GM12878 (cell line): ENCODE results near the gene B3GALT5. TPM values are rescaled to one million over a fixed set of nuclear protein-coding genes. Genes with fewer than 3 reads are reported as not detected.

Experiments used
- ATAC-seq: fragments of 200-7000 bp; cut with Tn5 transposase; 3 replicates; pipeline ENCODE4 v1.9.1; 2020; ENCODE audit warnings: mild to moderate bottlenecking, moderate library complexity
- BruUV-seq: library from RNA; stranded (reverse); fragments of 400-500 nt; replicated peaks from 2 replicates; lab custom pipeline; 2021; lab: Mats Ljungman, UMichigan
- CTCF ChIA-PET: fragments of 300-600 bp; sonication (Branson Sonifier 250); formaldehyde crosslinking; extraction: SDS; loops from one replicate; lab custom pipeline; 2021; ENCODE audit warnings: inconsistent platforms; lab: Yijun Ruan, JAX
- POLR2A ChIA-PET: fragments of 350-600 bp; formaldehyde crosslinking; extraction: SDS; loops from one replicate; lab custom pipeline; 2021; ENCODE audit warnings: inconsistent platforms; lab: Charles Lee
- RAD21 ChIA-PET: fragments of 300-600 bp; sonication (Branson Sonifier 250); formaldehyde crosslinking; loops from one replicate; lab custom pipeline; 2023; ENCODE audit warnings: antibody characterized with exemption; ENCODE audit not compliant: unreplicated experiment; lab: Charles Lee
- SMC1A ChIA-PET: fragments of 300-600 bp; sonication (Branson Sonifier 250); formaldehyde crosslinking; loops from one replicate; lab custom pipeline; 2023; ENCODE audit not compliant: unreplicated experiment, uncharacterized antibody; lab: Charles Lee
- DNase-seq: peaks from one replicate; pipeline ENCODE4 v3.0.0-alpha.2; 2011; ENCODE audit warnings: low read depth, low spot score
- FAIRE-seq: peaks from 3 replicates; lab custom pipeline; 2011; peaks lifted over from hg19 to GRCh38; lab: Jason Lieb, UNC
- H2AFZ ChIP-seq: 2 replicates; pipeline ENCODE4 v1.6.0; 2011; ENCODE audit warnings: low read depth, low read length, control low read depth; ENCODE audit not compliant: control insufficient read depth
- H3K27ac ChIP-seq: 2 replicates; pipeline ENCODE4 v1.5.1; 2011; ENCODE audit warnings: control low read depth; ENCODE audit not compliant: control insufficient read depth, insufficient read depth
- H3K27me3 ChIP-seq, 2 experiments: replicated peaks in 1 of 2; 2 replicates each; pipeline versions ENCODE4 v1.6.0 to v1.6.1; 2011; ENCODE audit warnings: low read length in 1 of 2; ENCODE audit not compliant: control insufficient read depth in 2 of 2, insufficient read depth in 2 of 2
- H3K36me3 ChIP-seq, 2 experiments: 2 replicates each; pipeline ENCODE4 v1.5.1; 2011; ENCODE audit warnings: low read length in 1 of 2; ENCODE audit not compliant: control insufficient read depth in 2 of 2, insufficient read depth in 2 of 2
- H3K4me1 ChIP-seq: 2 replicates; pipeline ENCODE4 v1.6.1; 2011; ENCODE audit warnings: mild to moderate bottlenecking, low read length, moderate library complexity, mixed read lengths; ENCODE audit not compliant: control insufficient read depth, insufficient read depth
- H3K4me2 ChIP-seq: 2 replicates; pipeline ENCODE4 v1.6.0; 2011; ENCODE audit warnings: control low read depth; ENCODE audit not compliant: control insufficient read depth, insufficient read depth
- H3K4me3 ChIP-seq: fragments of 200-600 bp; sonication (generic); 2 replicates; pipeline ENCODE4 v1.5.1; 2016
- H3K79me2 ChIP-seq: 2 replicates; pipeline ENCODE4 v1.6.0; 2011; ENCODE audit warnings: low read length; ENCODE audit not compliant: control insufficient read depth, insufficient read depth
- H3K9ac ChIP-seq: 2 replicates; pipeline ENCODE4 v1.8.0; 2011; ENCODE audit warnings: low read length, control low read depth, mixed read lengths; ENCODE audit not compliant: control insufficient read depth, insufficient read depth
- H3K9me3 ChIP-seq: replicated peaks from 3 replicates; pipeline ENCODE4 v1.5.1; 2011; ENCODE audit warnings: mild to moderate bottlenecking, low read length; ENCODE audit not compliant: control insufficient read depth, insufficient read depth
- H4K20me1 ChIP-seq: 2 replicates; pipeline ENCODE4 v1.6.0; 2011; ENCODE audit not compliant: control insufficient read depth, insufficient read depth
- ATF3 ChIP-seq: IDR thresholded peaks from 2 replicates; pipeline ENCODE4 v1.6.1; 2011; ENCODE audit warnings: low read depth, mild to moderate bottlenecking, low read length, moderate library complexity, borderline replicate concordance; ENCODE audit errors: extremely low read depth
- EZH2 ChIP-seq: IDR thresholded peaks from 2 replicates; pipeline ENCODE4 v1.6.1; 2012; ENCODE audit warnings: low read depth, mild to moderate bottlenecking, control low read depth, inconsistent platforms, low read length, borderline replicate concordance; ENCODE audit not compliant: control insufficient read depth
- GATAD2B ChIP-seq: fragments of 450-650 bp; conservative IDR thresholded peaks from 2 replicates; pipeline ENCODE4 v1.6.1; 2017; ENCODE audit warnings: low read depth, mild to moderate bottlenecking, moderate library complexity
- HDGF ChIP-seq: fragments of 450-650 bp; IDR thresholded peaks from 2 replicates; pipeline ENCODE4 v1.6.1; 2016; ENCODE audit warnings: antibody characterized with exemption
- MTA2 ChIP-seq: fragments of 450-650 bp; IDR thresholded peaks from 2 replicates; pipeline ENCODE4 v1.6.1; 2016; ENCODE audit warnings: low read depth, mild to moderate bottlenecking, moderate library complexity
- POLR2A ChIP-seq: IDR thresholded peaks from 2 replicates; pipeline ENCODE4 v1.6.1; 2011; ENCODE audit warnings: low read depth, mild to moderate bottlenecking, low read length
- SMAD1 ChIP-seq: fragments of 450-650 bp; IDR thresholded peaks from 2 replicates; pipeline ENCODE4 v1.6.1; 2018; ENCODE audit warnings: mild to moderate bottlenecking, low read depth; ENCODE audit not compliant: partially characterized antibody
- SMC3 ChIP-seq: IDR thresholded peaks from 2 replicates; pipeline ENCODE4 v1.6.1; 2011; ENCODE audit warnings: low read length, improper control_type of control experiment, borderline replicate concordance
- SP1 ChIP-seq: IDR thresholded peaks from one replicate; pipeline ENCODE4 v1.6.1; 2011; ENCODE audit warnings: low read depth, low read length
- YBX1 ChIP-seq: fragments of 450-650 bp; IDR thresholded peaks from 2 replicates; pipeline ENCODE4 v1.6.1; 2016; ENCODE audit warnings: antibody characterized with exemption
- YY1 ChIP-seq: IDR thresholded peaks from 2 replicates; pipeline ENCODE4 v1.6.1; 2011; ENCODE audit warnings: low read depth, mild to moderate bottlenecking, low read length
- ZBTB40 ChIP-seq: fragments of 450-650 bp; IDR thresholded peaks from 2 replicates; pipeline ENCODE4 v1.6.1; 2016; ENCODE audit warnings: mild to moderate bottlenecking, moderate library complexity, borderline replicate concordance
- WGBS: methylation state at CpG from one replicate; pipeline ENCODE4 v1.1.6; 2016; ENCODE audit warnings: low lambda C conversion rate; ENCODE audit not compliant: insufficient replicate concordance, insufficient coverage; ENCODE audit errors: missing lambda C conversion rate; 5-methylcytosine and 5-hydroxymethylcytosine counted together
- in situ Hi-C: fragments of 300-500 bp; cut with MboI; formaldehyde crosslinking; loops from 9 replicates; pipeline ENCODE4 v1.14.3; 2018; ENCODE audit warnings: mixed read lengths
- intact Hi-C: fragments of 100-400 bp; cut with micrococcal nuclease; formaldehyde crosslinking; loops from one replicate; pipeline ENCODE4 v1.14.2; 2022; ENCODE audit not compliant: unreplicated experiment
- polyA plus RNA-seq, 11 experiments: library from polyadenylated mRNA; depleted of rRNA in 4 of 11; unstranded in 6 of 11; stranded (reverse) in 5 of 11; fragments of >200 nt; fragmentation: Nextera tagmentation in 4 of 11; fragmentation: Illumina TruSeq in 1 of 11; extraction: Ambion mirVana in 4 of 11; extraction: Trizol in 1 of 11; gene quantifications; 1 replicate in 1 of 11; 2 replicates in 10 of 11; pipeline versions ENCODE4 v1.2.1 to v1.2.3, GENCODE V29; 2011 to 2016; ENCODE audit warnings: inconsistent platforms in 2 of 11, missing spikeins in 2 of 11, low read depth in 1 of 11
- total RNA-seq, 4 experiments: library from RNA; depleted of rRNA in 3 of 4; stranded (reverse); fragments of >200 nt in 3 of 4; fragmentation: Illumina TruSeq in 1 of 4; extraction: Trizol in 1 of 4; gene quantifications; 2 replicates each; pipeline versions ENCODE4 v1.2.1 to v1.2.3, GENCODE V29; 2013 to 2021

Gene B3GALT5
- total and polyA plus RNA-seq, 10 of the 15 experiments (the other 5 are each of a cell fraction or from before 2014, with no cell fraction given): 0.03 to 0.04 TPM; not detected in 8

GRCh38 chr21:39656209-39656608, 43.5 kb downstream of the B3GALT5 start:
- DNase-seq: no peak
- no TSS peak for BruUV-seq
- RAD21 ChIA-PET: no interaction called here
- CTCF ChIA-PET: no interaction called here
- no peaks in the 10 kb centered on the region for H3K27me3 ChIP-seq
- H3K4me3 ChIP-seq: no peak overlapping the region
- intact Hi-C loops (no loop called here), in situ Hi-C loops (no loop called here)
- no peaks in the 10 kb centered on the region for H3K79me2 ChIP-seq
- H2AFZ ChIP-seq: no peak overlapping the region
- H3K4me1 ChIP-seq: no peaks in the 10 kb centered on the region
- H3K36me3 ChIP-seq: no peaks in the 10 kb centered on the region
- POLR2A ChIA-PET: no interaction called here
- H3K27ac ChIP-seq: no peak overlapping the region
- FAIRE-seq: no peak
- SMC1A ChIA-PET: no interaction called here
- H3K9ac ChIP-seq: no peak overlapping the region
- 13% methylated on average over 8 of the region's 8 CpGs for WGBS
- H4K20me1 ChIP-seq: no peaks in the 10 kb centered on the region
- H3K4me2 ChIP-seq: no peak overlapping the region
- no peak for TF ChIP-seq HDGF
- no peak for TF ChIP-seq POLR2A
- no peak for TF ChIP-seq YY1
- no peak for TF ChIP-seq SMC3
- no peak for TF ChIP-seq GATAD2B
- no peak for ATAC-seq
- H3K9me3 ChIP-seq: no peaks in the 10 kb centered on the region; the same call in 2 of the 3 replicates

- Histone ChIP-seq H3K79me2 (no peaks in the 10 kb centered on the region), H3K9me3 (no peaks in the 10 kb centered on the region; the same call in 2 of the 3 replicates), H3K36me3 (no peaks in the 10 kb centered on the region), H3K4me2 (no peak overlapping the region), H3K4me3 (no peak overlapping the region), H3K4me1 (no peaks in the 10 kb centered on the region), H3K27ac (no peak overlapping the region), H2AFZ (no peak overlapping the region), H3K9ac (no peak overlapping the region), H3K27me3 (no peaks in the 10 kb centered on the region), H4K20me1 (no peaks in the 10 kb centered on the region)
- CTCF ChIA-PET: no interaction called here
- intact Hi-C loops (no loop called here), in situ Hi-C loops (no loop called here)
- FAIRE-seq (no peak), ATAC-seq (no peak), DNase-seq (no peak)
- 42% methylated on average over 5 of the region's 5 CpGs for WGBS
- RAD21 ChIA-PET: no interaction called here
- BruUV-seq: no TSS peak
- SMC1A ChIA-PET: interaction anchor here (0.6 kb wide), 1 partner anchor 1770 kb away, joined by 3 read pairs; no protein-coding TSS in a partner anchor
- POLR2A ChIA-PET: no interaction called here
- no peak for TF ChIP-seq EZH2
- no peak for TF ChIP-seq ATF3
- TF ChIP-seq SMAD1: no peak
- TF ChIP-seq ZBTB40: no peak
- no peak for TF ChIP-seq SP1
- TF ChIP-seq YBX1: no peak
- TF ChIP-seq MTA2: no peak
Measured at GRCh38 chr21:39657091-39657689, 44.5 kb downstream of the B3GALT5 start.
